ENCODE results near the gene ERI3. TPM values are rescaled to one million over a fixed set of nuclear protein-coding genes. Genes with fewer than 3 reads are reported as not detected.

Gene ERI3
- total and polyA plus RNA-seq, 2 of the 13 experiments (the other 11 are each of a cell fraction or from before 2014, with no cell fraction given) = 35.6 to 35.9 TPM

DNA sequence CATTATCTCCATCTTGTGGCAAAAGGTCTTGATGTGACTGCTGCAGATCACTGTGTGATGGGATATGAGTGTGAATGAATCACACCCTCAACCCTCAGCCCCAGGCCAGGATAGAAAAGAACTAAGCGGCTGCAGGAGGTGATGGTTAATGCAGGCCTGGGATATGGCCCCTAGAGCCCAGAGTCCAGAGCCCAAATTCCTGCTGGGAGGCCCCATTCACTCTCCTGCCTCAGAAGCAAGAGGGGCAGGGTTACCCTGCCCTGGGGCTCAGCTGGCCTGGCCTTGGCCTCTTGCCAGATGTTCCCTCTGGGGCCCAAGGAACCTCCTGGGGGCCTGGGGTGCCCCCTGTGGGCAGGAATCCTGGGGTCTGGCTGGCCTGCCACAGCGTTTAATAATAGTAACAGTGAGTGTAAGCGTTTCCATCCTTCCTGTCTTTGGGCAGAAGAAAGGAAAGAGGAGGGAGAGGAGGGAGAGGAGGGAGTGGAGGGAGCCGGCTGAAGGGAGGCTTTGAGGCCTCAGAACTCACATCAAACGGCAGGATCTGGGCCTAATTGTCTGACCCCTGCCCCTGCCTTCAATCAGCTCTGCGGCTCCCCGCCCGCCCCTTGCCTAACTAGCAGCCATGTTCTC, 115.6 kb downstream of the ERI3 start (continued):
- TF ChIP-seq HNRNPLL (IDR thresholded peaks at IDR 0.05; ENCODE audit: low read depth, low read length, poor library complexity, severe bottlenecking) (no peak), ZNF564 (CRISPR knock-in tag; IDR thresholded peaks at IDR 0.05) (no peak), JUN (CRISPR knock-in tag; IDR thresholded peaks at IDR 0.05) (no peak), ZNF230 (CRISPR knock-in tag; IDR thresholded peaks at IDR 0.05) (no peak), MAF1 (CRISPR knock-in tag; IDR thresholded peaks at IDR 0.05; ENCODE audit: borderline replicate concordance) (no peak), ZNF737 (CRISPR knock-in tag; IDR thresholded peaks at IDR 0.05; ENCODE audit: borderline replicate concordance) (no peak), CREB3 (CRISPR knock-in tag; IDR thresholded peaks at IDR 0.05) (no peak), ZNF577 (CRISPR knock-in tag; IDR thresholded peaks at IDR 0.05; ENCODE audit: borderline replicate concordance, low read depth) (no peak), CBX5 (CRISPR knock-in tag; IDR thresholded peaks at IDR 0.05; ENCODE audit: borderline replicate concordance) (no peak), AHDC1 (CRISPR knock-in tag; IDR thresholded peaks at IDR 0.05; ENCODE audit: borderline replicate concordance) (no peak), ZNF3 (CRISPR knock-in tag; IDR thresholded peaks at IDR 0.05) (no peak), CTCF (CRISPR knock-in tag; IDR thresholded peaks at IDR 0.05) (peak; percentile 72), BCL6 (CRISPR knock-in tag; IDR thresholded peaks at IDR 0.05) (0 out of 2 replicates have a peak, but pooled peaks have one; percentile 17), XRCC5 (optimal IDR thresholded peaks at IDR 0.05; ENCODE audit: low read length) (peak; percentile 19), ZNF782 (CRISPR knock-in tag; IDR thresholded peaks at IDR 0.05; ENCODE audit: borderline replicate concordance) (no peak), CREB1 (IDR thresholded peaks at IDR 0.05) (no peak), CREB1 (CRISPR knock-in tag; IDR thresholded peaks at IDR 0.05) (no peak), SMAD3 (CRISPR knock-in tag; IDR thresholded peaks at IDR 0.05) (no peak), ZNF510 (CRISPR knock-in tag; IDR thresholded peaks at IDR 0.05; ENCODE audit: low read depth) (no peak), CBX1 (IDR thresholded peaks at IDR 0.05; ENCODE audit: low read depth) (no peak)
- TF ChIP-seq, protein P1, sequence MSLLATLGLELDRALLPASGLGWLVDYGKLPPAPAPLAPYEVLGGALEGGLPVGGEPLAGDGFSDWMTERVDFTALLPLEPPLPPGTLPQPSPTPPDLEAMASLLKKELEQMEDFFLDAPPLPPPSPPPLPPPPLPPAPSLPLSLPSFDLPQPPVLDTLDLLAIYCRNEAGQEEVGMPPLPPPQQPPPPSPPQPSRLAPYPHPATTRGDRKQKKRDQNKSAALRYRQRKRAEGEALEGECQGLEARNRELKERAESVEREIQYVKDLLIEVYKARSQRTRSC (CRISPR knock-in tag; IDR thresholded peaks at IDR 0.05; ENCODE audit: low read depth) = no peak
- TF ChIP-seq, protein P2, sequence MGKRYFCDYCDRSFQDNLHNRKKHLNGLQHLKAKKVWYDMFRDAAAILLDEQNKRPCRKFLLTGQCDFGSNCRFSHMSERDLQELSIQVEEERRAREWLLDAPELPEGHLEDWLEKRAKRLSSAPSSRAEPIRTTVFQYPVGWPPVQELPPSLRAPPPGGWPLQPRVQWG (CRISPR knock-in tag; IDR thresholded peaks at IDR 0.05; ENCODE audit: borderline replicate concordance, low read depth) = no peak
